HFF-Myc (cell line): ENCODE data around the gene SYT14.

Experiments
- DNase-seq: peaks from one replicate; pipeline ENCODE4 v3.0.0-alpha.2; 2011; ENCODE audit warnings: low read depth; ENCODE audit errors: extremely low read depth
- H3K4me3 ChIP-seq: replicated peaks from 2 replicates; pipeline ENCODE4 v1.5.1; 2011; ENCODE audit warnings: low read depth, mild to moderate bottlenecking, control low read depth, low read length
- CTCF ChIP-seq: IDR thresholded peaks from 2 replicates; pipeline ENCODE4 v1.5.1; 2012; ENCODE audit warnings: mild to moderate bottlenecking, low read depth, low read length, control low read depth; ENCODE audit errors: missing control alignments

Gene SYT14

GRCh38 chr1:210053126-210053525 is 115.1 kb downstream of the SYT14 start:
- no peak for TF ChIP-seq CTCF
- DNase-seq: no peak
- H3K4me3 ChIP-seq: no peak overlapping the region

GRCh38 chr1:210057593-210057992 is 119.6 kb downstream of the SYT14 start:
- TF ChIP-seq CTCF: no peak
- DNase-seq: no peak
- no peak overlapping the region for H3K4me3 ChIP-seq

- DNase-seq: no peak
- H3K4me3 ChIP-seq: no peak overlapping the region
- no peak for TF ChIP-seq CTCF
Observed at GRCh38 chr1:210061992-210062391, 124.0 kb downstream of the SYT14 start.

- DNase-seq: no peak
- TF ChIP-seq CTCF: no peak
- H3K4me3 ChIP-seq: no peak overlapping the region
Observed at GRCh38 chr1:210070531-210070930, 132.5 kb downstream of the SYT14 start.

GRCh38 chr1:210072129-210072528 is 134.1 kb downstream of the SYT14 start:
- no peak for TF ChIP-seq CTCF
- DNase-seq: peak; percentile 50
- H3K4me3 ChIP-seq: no peak overlapping the region

- no peak for DNase-seq
- no peak overlapping the region for H3K4me3 ChIP-seq
- no peak for TF ChIP-seq CTCF
Observed at GRCh38 chr1:210072896-210073504, 135.0 kb downstream of the SYT14 start.

GRCh38 chr1:210074904-210075303 is 136.9 kb downstream of the SYT14 start:
- no peak for DNase-seq
- TF ChIP-seq CTCF: no peak

More at GRCh38 chr1:210074904-210075303, 136.9 kb downstream of the SYT14 start:
- no peak overlapping the region for H3K4me3 ChIP-seq
